Osteocyte (in vitro differentiated cells): Measurements from ENCODE around the gene APOL5. TPM values are rescaled to one million over a fixed set of nuclear protein-coding genes. Genes with fewer than 3 reads are reported as not detected.

Experiments used
- DNase-seq: peaks from one replicate; pipeline ENCODE4 v3.0.0; 2021; ENCODE audit warnings: mixed read lengths; ENCODE audit not compliant: unreplicated experiment; ENCODE audit errors: extremely low spot score
- H3K27ac Mint-ChIP-seq: one replicate; pipeline ENCODE4 v1.8.0; 2021; ENCODE audit warnings: mild to moderate bottlenecking, mixed read lengths; ENCODE audit not compliant: unreplicated experiment
- H3K27me3 Mint-ChIP-seq: one replicate; pipeline ENCODE4 v1.8.0; 2021; ENCODE audit warnings: mixed read lengths; ENCODE audit not compliant: unreplicated experiment
- H3K36me3 Mint-ChIP-seq: one replicate; pipeline ENCODE4 v1.8.0; 2021; ENCODE audit warnings: mixed read lengths; ENCODE audit not compliant: unreplicated experiment
- H3K4me1 Mint-ChIP-seq: one replicate; pipeline ENCODE4 v1.8.0; 2021; ENCODE audit warnings: mixed read lengths; ENCODE audit not compliant: unreplicated experiment
- H3K4me3 Mint-ChIP-seq: one replicate; pipeline ENCODE4 v1.8.0; 2021; ENCODE audit warnings: mild to moderate bottlenecking, moderate library complexity, mixed read lengths; ENCODE audit not compliant: unreplicated experiment
- H3K9me3 Mint-ChIP-seq: one replicate; pipeline ENCODE4 v1.8.0; 2021; ENCODE audit warnings: mixed read lengths; ENCODE audit not compliant: unreplicated experiment
- CTCF ChIP-seq: fragments of 200-600 bp; sonication (generic); IDR thresholded peaks from 2 replicates; pipeline ENCODE4 v1.5.0; 2021; ENCODE audit warnings: antibody characterized with exemption, mild to moderate bottlenecking, moderate library complexity
- total RNA-seq: library from RNA; stranded (reverse); gene quantifications from 2 replicates; pipeline ENCODE4 v1.2.1, GENCODE V29; 2021

The APOL5 gene
- total RNA-seq, 1 donor from 2014 or later, result not detected

- TF ChIP-seq CTCF, result no peak
- Mint-ChIP-seq H3K36me3 (peaks cover 30% of the 10 kb centered on the region), H3K4me1 (peaks cover 27% of the 10 kb centered on the region), H3K4me3 (no peak overlapping the region), H3K9me3 (no peaks in the 10 kb centered on the region), H3K27ac (peak overlapping the region; percentile 58), H3K27me3 (no peaks in the 10 kb centered on the region)
- DNase-seq, result no peak
Observed at GRCh38 chr22:35752863-35753189, 35.2 kb downstream of the APOL5 start.

DNA sequence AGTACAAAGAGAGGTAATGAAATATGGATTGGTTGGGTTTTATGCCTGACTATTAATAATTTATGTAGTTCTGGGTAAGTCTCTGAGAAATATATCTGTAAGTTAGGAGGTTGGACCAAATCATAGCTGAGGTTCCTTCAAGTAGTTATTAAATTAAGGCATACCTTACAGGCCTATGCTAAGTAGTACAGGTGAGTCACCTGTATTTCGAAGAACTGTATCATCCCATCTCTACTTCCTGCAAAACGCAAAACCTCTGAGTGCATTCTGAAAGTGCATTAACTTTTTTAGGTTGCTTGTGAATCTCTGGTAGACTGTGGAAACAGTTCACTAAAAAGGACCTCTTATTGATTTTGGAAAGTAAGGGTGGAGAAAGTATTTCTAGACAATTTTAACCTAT lies 37.1 kb downstream of the APOL5 start:
- Mint-ChIP-seq H3K4me3 (no peak overlapping the region), H3K9me3 (no peaks in the 10 kb centered on the region), H3K27ac (no peak overlapping the region), H3K36me3 (peaks cover 45% of the 10 kb centered on the region), H3K27me3 (no peaks in the 10 kb centered on the region), H3K4me1 (peaks cover 17% of the 10 kb centered on the region)
- no peak for DNase-seq
- no peak for TF ChIP-seq CTCF

- Mint-ChIP-seq H3K4me3 (no peak overlapping the region), H3K4me1 (peaks cover 9% of the 10 kb centered on the region), H3K36me3 (peaks cover 48% of the 10 kb centered on the region), H3K27me3 (no peaks in the 10 kb centered on the region), H3K27ac (no peak overlapping the region), H3K9me3 (no peaks in the 10 kb centered on the region)
- TF ChIP-seq CTCF, result no peak
- no peak for DNase-seq
Observed at GRCh38 chr22:35756722-35757121, 39.0 kb downstream of the APOL5 start.

GRCh38 chr22:35758394-35758793 lies 40.7 kb downstream of the APOL5 start:
- Mint-ChIP-seq H3K27ac (no peak overlapping the region), H3K36me3 (peaks cover 45% of the 10 kb centered on the region), H3K27me3 (no peaks in the 10 kb centered on the region), H3K4me1 (no peaks in the 10 kb centered on the region), H3K4me3 (no peak overlapping the region), H3K9me3 (no peaks in the 10 kb centered on the region)
- no peak for DNase-seq
- TF ChIP-seq CTCF, result no peak

DNA sequence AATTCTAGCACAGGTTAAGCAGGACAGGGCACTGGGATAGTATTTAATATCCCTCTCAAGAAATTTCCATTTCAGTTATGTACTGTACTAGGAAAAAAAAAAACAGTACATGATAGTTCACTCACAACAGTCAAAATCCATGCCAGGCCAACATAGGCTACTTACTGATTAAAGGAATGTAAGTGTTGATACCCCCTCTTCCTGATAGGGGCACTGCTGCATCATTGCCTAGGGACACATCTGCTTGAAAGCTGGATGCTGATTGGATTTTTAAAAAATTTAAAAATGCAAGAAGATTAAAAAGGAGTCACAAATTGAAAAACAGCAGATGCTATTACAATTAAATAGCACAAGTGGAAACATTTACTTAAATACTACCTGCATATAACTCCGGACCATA lies 43.4 kb downstream of the APOL5 start:
- H3K4me1 Mint-ChIP-seq, result no peaks in the 10 kb centered on the region
- H3K4me3 Mint-ChIP-seq, result no peak overlapping the region
- no peak for DNase-seq
- TF ChIP-seq CTCF, result peak; percentile 45
- H3K27me3 Mint-ChIP-seq, result no peaks in the 10 kb centered on the region
- H3K36me3 Mint-ChIP-seq, result peaks cover 36% of the 10 kb centered on the region
- no peak overlapping the region for H3K27ac Mint-ChIP-seq
- no peaks in the 10 kb centered on the region for H3K9me3 Mint-ChIP-seq
